ENCODE data around the gene ZNF516. TPM values are rescaled to one million over a fixed set of nuclear protein-coding genes. Genes with fewer than 3 reads are reported as not detected.

Gene ZNF516
- total and polyA plus RNA-seq, 10 of the 15 experiments (the other 5 are each of a cell fraction or from before 2014, with no cell fraction given) = 2.0 to 32.0 (median 8.3) TPM

DNA sequence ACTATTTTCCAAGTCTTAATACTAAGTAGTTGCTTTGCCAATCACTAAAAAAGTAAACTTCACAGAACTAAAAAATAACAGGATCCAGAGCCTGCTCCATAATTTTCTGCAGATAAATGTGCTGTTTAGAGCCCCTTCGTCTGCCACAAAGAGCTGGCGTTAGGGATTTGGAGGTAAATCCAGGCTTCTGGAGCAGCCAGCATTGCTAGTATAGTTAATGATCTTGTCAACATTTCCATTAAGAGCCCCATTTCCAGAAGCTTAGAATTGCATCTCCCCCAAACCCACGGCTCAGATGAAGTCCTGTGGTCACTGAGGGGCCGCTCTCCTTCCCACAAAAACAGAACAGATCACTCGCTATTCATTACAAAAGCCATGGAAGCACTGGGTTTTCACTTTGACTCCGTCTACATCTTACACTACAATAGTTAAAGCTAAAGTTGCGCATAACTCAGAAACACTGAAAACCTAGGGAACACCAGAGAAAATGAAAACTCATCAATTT is 41.9 kb downstream of the ZNF516 start:
- Histone ChIP-seq H3K9ac (ENCODE audit: control insufficient read depth, insufficient read depth, low read length) (no peak overlapping the region), H3K27me3 (replicated peaks in 1 of 2; ENCODE audit: control insufficient read depth in 2 of 2, insufficient read depth in 2 of 2, low read length in 1 of 2) (no peaks in the 10 kb centered on the region), H4K20me1 (ENCODE audit: control insufficient read depth, insufficient read depth) (peaks cover 4% of the 10 kb centered on the region; the same call in 1 of the 2 replicates), H3K9me3 (replicated peaks; ENCODE audit: control insufficient read depth, insufficient read depth, low read length) (no peaks in the 10 kb centered on the region; the same call in 2 of the 3 replicates), H3K4me3 (no peak overlapping the region), H3K79me2 (ENCODE audit: control insufficient read depth, insufficient read depth, low read length) (peaks cover 85% of the 10 kb centered on the region), H3K27ac (ENCODE audit: control insufficient read depth, insufficient read depth) (no peak overlapping the region), H3K4me2 (ENCODE audit: control insufficient read depth, insufficient read depth) (no peak overlapping the region), H2AFZ (ENCODE audit: control insufficient read depth, low read depth, low read length) (no peak overlapping the region), H3K36me3 (ENCODE audit: control insufficient read depth in 2 of 2, insufficient read depth in 2 of 2, low read length in 1 of 2) (no peaks in the 10 kb centered on the region), H3K4me1 (ENCODE audit: control insufficient read depth, insufficient read depth, low read length) (peaks cover 25% of the 10 kb centered on the region)
- ChIA-PET POLR2A (interaction anchor here (1.2 kb wide), 1 partner anchor 9 kb away, joined by 4 read pairs; no protein-coding TSS in a partner anchor), CTCF (no interaction called here), SMC1A (ENCODE audit: uncharacterized antibody, unreplicated experiment) (interaction anchor here (1.9 to 2.8 kb wide), 2 partner anchors 10 to 37 kb away, joined by 6 to 9 read pairs; no protein-coding TSS in a partner anchor), RAD21 (ENCODE audit: unreplicated experiment) (no interaction called here)
- no TSS peak for BruUV-seq (replicated peaks)
- intact Hi-C loops (cut with micrococcal nuclease; ENCODE audit: unreplicated experiment) (no loop called here), in situ Hi-C loops (cut with MboI) (no loop called here)
- ATAC-seq (no peak), FAIRE-seq (no peak), DNase-seq (ENCODE audit: low read depth, low spot score) (no peak)
- 58% methylated on average over 7 of the region's 7 CpGs for WGBS (ENCODE audit: insufficient coverage, insufficient replicate concordance, low lambda C conversion rate, missing lambda C conversion rate)
- TF ChIP-seq, protein P1, sequence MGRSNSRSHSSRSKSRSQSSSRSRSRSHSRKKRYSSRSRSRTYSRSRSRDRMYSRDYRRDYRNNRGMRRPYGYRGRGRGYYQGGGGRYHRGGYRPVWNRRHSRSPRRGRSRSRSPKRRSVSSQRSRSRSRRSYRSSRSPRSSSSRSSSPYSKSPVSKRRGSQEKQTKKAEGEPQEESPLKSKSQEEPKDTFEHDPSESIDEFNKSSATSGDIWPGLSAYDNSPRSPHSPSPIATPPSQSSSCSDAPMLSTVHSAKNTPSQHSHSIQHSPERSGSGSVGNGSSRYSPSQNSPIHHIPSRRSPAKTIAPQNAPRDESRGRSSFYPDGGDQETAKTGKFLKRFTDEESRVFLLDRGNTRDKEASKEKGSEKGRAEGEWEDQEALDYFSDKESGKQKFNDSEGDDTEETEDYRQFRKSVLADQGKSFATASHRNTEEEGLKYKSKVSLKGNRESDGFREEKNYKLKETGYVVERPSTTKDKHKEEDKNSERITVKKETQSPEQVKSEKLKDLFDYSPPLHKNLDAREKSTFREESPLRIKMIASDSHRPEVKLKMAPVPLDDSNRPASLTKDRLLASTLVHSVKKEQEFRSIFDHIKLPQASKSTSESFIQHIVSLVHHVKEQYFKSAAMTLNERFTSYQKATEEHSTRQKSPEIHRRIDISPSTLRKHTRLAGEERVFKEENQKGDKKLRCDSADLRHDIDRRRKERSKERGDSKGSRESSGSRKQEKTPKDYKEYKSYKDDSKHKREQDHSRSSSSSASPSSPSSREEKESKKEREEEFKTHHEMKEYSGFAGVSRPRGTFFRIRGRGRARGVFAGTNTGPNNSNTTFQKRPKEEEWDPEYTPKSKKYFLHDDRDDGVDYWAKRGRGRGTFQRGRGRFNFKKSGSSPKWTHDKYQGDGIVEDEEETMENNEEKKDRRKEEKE (IDR thresholded peaks at IDR 0.05) = no peak
- TF ChIP-seq SREBF1 (IDR thresholded peaks at IDR 0.05; ENCODE audit: low read length) (no peak), SIX5 (IDR thresholded peaks at IDR 0.05; ENCODE audit: low read depth, low read length, severe bottlenecking) (no peak), YBX1 (IDR thresholded peaks at IDR 0.05) (no peak), MEF2A (IDR thresholded peaks at IDR 0.05; ENCODE audit: insufficient read depth, low read depth, low read length) (no peak), PML (IDR thresholded peaks at IDR 0.05; ENCODE audit: low read length) (no peak), POLR2AphosphoS5 (IDR thresholded peaks at IDR 0.05; ENCODE audit: low read length) (no peak), PAX5 (IDR thresholded peaks at IDR 0.05; ENCODE audit: borderline replicate concordance, low read depth, low read length) (no peak), CHD1 (IDR thresholded peaks at IDR 0.05; ENCODE audit: low read depth, low read length) (no peak), IRF4 (IDR thresholded peaks at IDR 0.05; ENCODE audit: low read depth, low read length) (no peak), JUNB (IDR thresholded peaks at IDR 0.05) (no peak), CBX3 (IDR thresholded peaks at IDR 0.05; ENCODE audit: borderline replicate concordance, low read depth) (no peak), USF2 (IDR thresholded peaks at IDR 0.05; ENCODE audit: borderline replicate concordance, low read depth, low read length) (no peak), MAX (IDR thresholded peaks at IDR 0.05; ENCODE audit: low read depth, low read length) (no peak), ATF3 (IDR thresholded peaks at IDR 0.05; ENCODE audit: borderline replicate concordance, extremely low read depth, low read depth, low read length) (no peak)
- TF ChIP-seq, protein P2, sequence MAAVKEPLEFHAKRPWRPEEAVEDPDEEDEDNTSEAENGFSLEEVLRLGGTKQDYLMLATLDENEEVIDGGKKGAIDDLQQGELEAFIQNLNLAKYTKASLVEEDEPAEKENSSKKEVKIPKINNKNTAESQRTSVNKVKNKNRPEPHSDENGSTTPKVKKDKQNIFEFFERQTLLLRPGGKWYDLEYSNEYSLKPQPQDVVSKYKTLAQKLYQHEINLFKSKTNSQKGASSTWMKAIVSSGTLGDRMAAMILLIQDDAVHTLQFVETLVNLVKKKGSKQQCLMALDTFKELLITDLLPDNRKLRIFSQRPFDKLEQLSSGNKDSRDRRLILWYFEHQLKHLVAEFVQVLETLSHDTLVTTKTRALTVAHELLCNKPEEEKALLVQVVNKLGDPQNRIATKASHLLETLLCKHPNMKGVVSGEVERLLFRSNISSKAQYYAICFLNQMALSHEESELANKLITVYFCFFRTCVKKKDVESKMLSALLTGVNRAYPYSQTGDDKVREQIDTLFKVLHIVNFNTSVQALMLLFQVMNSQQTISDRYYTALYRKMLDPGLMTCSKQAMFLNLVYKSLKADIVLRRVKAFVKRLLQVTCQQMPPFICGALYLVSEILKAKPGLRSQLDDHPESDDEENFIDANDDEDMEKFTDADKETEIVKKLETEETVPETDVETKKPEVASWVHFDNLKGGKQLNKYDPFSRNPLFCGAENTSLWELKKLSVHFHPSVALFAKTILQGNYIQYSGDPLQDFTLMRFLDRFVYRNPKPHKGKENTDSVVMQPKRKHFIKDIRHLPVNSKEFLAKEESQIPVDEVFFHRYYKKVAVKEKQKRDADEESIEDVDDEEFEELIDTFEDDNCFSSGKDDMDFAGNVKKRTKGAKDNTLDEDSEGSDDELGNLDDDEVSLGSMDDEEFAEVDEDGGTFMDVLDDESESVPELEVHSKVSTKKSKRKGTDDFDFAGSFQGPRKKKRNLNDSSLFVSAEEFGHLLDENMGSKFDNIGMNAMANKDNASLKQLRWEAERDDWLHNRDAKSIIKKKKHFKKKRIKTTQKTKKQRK (IDR thresholded peaks at IDR 0.05; ENCODE audit: low read depth, low read length) = no peak

Measured in GM12878 (cell line).